ENCODE measurements around the gene TTC3. TPM values are rescaled to one million over a fixed set of nuclear protein-coding genes. Genes with fewer than 3 reads are reported as not detected.
"Not testable (repeated sequence)": the region's sequence is repeated elsewhere in the genome, so short reads cannot be mapped to it uniquely, and the experiment has no call there.

Gene TTC3
- total and polyA plus RNA-seq, 8 donors = 103 to 214 (median 191) TPM

DNA sequence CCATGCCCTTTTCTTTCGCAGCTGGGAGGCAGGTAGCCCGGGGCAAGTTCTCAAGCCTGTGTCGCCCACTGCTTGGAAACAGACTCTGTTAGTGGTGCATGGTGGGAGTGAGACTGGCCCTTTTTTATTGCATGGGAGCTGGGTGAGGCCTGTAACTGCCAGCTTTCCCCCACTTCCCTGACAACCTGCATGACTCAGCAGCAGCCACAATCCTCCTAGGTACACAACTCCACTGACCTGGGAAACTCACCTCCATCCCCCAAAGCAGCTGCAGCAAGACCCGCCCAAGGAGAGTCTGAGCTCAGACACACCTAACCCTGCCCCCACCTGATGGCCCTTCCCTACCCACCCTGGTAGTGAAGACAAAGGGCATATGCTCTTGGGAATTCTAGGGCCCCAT is 26.0 kb upstream of the TTC3 start:
- Histone ChIP-seq H3K27ac (no peak overlapping the region), H3K4me3 (no peak overlapping the region), H3K27me3 (no peaks in the 10 kb centered on the region), H3K4me1 (no peaks in the 10 kb centered on the region), H3K36me3 (no peaks in the 10 kb centered on the region), H3K9me3 (no peaks in the 10 kb centered on the region)
- DNase-seq (no peak), ATAC-seq (no peak)
- TF ChIP-seq, protein P1, sequence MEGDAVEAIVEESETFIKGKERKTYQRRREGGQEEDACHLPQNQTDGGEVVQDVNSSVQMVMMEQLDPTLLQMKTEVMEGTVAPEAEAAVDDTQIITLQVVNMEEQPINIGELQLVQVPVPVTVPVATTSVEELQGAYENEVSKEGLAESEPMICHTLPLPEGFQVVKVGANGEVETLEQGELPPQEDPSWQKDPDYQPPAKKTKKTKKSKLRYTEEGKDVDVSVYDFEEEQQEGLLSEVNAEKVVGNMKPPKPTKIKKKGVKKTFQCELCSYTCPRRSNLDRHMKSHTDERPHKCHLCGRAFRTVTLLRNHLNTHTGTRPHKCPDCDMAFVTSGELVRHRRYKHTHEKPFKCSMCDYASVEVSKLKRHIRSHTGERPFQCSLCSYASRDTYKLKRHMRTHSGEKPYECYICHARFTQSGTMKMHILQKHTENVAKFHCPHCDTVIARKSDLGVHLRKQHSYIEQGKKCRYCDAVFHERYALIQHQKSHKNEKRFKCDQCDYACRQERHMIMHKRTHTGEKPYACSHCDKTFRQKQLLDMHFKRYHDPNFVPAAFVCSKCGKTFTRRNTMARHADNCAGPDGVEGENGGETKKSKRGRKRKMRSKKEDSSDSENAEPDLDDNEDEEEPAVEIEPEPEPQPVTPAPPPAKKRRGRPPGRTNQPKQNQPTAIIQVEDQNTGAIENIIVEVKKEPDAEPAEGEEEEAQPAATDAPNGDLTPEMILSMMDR (IDR thresholded peaks at IDR 0.05) = no peak
- intact Hi-C loops (cut with DNase I) = no loop called here

DNA sequence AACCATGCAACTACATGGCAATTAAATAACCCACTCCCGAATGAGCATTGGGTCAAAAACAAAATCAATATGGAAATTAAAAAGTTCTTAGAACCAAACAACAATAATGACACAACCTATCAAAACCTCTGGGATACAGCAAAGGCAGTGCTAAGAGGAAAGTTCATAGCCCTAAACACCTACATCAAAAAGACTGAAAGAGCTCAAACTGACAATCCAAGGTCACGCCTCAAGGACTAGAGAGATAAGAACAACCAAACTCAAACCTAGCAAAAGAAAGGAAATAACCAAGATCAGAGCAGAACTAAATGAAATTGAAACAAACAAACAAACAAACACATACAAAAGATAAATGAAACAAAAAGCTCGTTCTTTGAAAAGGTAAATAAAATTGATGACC is 23.3 kb upstream of the TTC3 start:
- H3K4me1 ChIP-seq; H3K36me3 ChIP-seq; ATAC-seq; H3K9me3 ChIP-seq; intact Hi-C loops (cut with DNase I); DNase-seq; H3K27me3 ChIP-seq; H3K27ac ChIP-seq; H3K4me3 ChIP-seq: not testable (repeated sequence)

DNA sequence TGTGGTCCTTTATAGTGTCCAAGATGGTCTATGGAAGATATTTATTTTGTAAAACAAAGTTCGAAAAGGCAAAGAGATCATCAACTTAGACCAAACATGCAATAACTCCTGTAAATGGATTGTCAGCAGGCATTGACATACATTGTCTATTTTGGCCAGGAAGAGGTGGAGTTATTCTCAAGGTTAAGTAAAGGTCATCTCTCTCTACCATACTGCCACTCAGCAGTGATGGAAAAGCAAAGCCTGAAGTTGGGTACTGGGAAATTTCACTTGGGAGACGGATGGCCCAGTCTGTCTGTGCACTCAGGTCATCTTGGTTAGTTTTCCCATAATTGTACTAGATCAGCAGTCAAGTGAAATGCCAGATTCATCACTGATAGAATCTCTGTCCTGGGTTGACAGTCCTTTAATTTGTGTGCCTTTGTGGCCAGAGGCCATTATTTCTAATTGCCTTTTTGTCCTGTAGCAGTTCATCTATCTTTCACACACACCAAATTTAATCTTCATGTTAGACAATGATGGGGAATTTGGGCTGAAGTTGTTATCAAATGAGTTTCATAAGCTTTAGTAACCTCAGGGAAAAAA is 17.7 kb upstream of the TTC3 start:
- DNase-seq (no peak), ATAC-seq (no peak)
- Histone ChIP-seq H3K4me3 (no peak overlapping the region), H3K9me3 (peaks cover 0 to 3% of the 10 kb centered on the region in 2 donors), H3K27me3 (no peaks in the 10 kb centered on the region), H3K27ac (no peak overlapping the region), H3K4me1 (no peaks in the 10 kb centered on the region), H3K36me3 (no peaks in the 10 kb centered on the region)
- TF ChIP-seq, protein P1 (IDR thresholded peaks at IDR 0.05) = no peak
- intact Hi-C loops (cut with DNase I) = no loop called here

DNA sequence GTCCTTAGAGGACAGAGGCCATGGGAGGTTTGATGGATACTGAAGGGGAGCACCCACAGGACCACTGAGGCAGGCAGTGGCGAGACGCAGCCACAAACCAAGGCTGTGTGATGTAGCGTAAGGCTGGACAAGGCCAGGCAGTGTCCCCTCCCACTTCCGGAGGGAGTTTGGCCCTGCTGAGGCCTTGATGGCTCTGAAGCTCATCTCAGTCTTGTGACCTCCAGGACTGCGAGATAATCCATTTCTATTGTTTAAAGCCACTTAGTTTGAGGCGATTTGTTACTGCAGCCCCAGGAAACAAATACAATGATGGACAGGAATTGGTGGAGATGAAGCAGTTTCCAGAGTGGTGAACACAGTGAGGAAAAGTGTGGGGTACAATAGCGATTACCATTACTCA is 15.4 kb upstream of the TTC3 start:
- peaks cover 0 to 3% of the 10 kb centered on the region in 2 donors for H3K9me3 ChIP-seq
- H3K27ac ChIP-seq = no peak overlapping the region
- no peaks in the 10 kb centered on the region for H3K36me3 ChIP-seq
- intact Hi-C loops (cut with DNase I) = no loop called here
- no peaks in the 10 kb centered on the region for H3K27me3 ChIP-seq
- no peaks in the 10 kb centered on the region for H3K4me1 ChIP-seq
- ATAC-seq (no peak), DNase-seq (no peak)
- H3K4me3 ChIP-seq = no peak overlapping the region
- TF ChIP-seq, protein P1 (IDR thresholded peaks at IDR 0.05) = no peak

DNA sequence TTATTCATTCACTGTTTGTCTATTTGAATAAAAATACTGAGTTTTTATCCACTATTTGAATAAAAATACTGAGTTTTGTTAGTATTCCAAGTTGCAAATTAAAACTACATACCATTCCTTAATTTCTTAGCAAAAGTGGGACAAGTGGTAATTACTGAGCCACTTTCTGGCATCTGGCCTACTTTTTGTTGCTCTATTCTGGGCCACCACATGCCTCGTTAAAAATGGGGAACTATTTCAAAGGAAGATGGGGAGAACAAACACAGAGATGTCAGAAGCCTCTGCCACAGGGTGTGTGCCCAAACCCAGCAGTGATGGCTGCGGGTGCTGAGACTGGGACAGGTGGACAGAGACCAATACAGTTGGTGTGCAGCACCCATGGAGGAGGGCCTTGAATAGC is 14.8 kb upstream of the TTC3 start:
- no peak for DNase-seq
- H3K4me1 ChIP-seq = no peaks in the 10 kb centered on the region
- no peak for ATAC-seq
- TF ChIP-seq, protein P1 (IDR thresholded peaks at IDR 0.05) = no peak
- peaks cover 0 to 3% of the 10 kb centered on the region in 2 donors for H3K9me3 ChIP-seq
- no peak overlapping the region for H3K27ac ChIP-seq
- no peaks in the 10 kb centered on the region for H3K27me3 ChIP-seq
- no peak overlapping the region for H3K4me3 ChIP-seq
- intact Hi-C loops (cut with DNase I) = no loop called here
- no peaks in the 10 kb centered on the region for H3K36me3 ChIP-seq

DNA sequence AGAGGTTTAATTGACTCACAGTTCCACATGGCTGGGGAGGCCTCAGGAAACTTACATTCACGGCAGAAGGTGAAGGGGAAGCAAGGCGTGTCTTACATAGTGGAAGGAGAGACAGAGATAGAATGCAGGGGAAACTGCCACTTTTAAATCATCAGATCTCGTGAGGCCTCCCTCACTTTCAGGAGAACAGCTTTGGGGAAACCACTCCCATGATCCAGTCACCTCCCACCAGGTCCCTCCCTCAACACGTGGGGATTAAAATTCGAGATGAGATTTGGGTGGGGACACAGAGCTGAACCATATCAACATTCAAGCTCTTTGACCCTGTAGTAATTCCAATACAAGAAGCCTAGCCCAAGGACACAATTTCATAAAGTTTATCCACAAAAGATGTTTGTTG is 13.9 kb upstream of the TTC3 start:
- intact Hi-C loops (cut with DNase I) = no loop called here
- no peaks in the 10 kb centered on the region for H3K4me1 ChIP-seq
- no peaks in the 10 kb centered on the region for H3K36me3 ChIP-seq
- peaks cover 0 to 3% of the 10 kb centered on the region in 2 donors for H3K9me3 ChIP-seq
- no peaks in the 10 kb centered on the region for H3K27me3 ChIP-seq
- H3K27ac ChIP-seq = no peak overlapping the region
- DNase-seq (no peak), ATAC-seq (no peak)
- H3K4me3 ChIP-seq = no peak overlapping the region
- TF ChIP-seq, protein P1 (IDR thresholded peaks at IDR 0.05) = no peak
